Adipocyte (in vitro differentiated cells): ENCODE results near the gene TPP1.

Source experiments
- DNase-seq: peaks from one replicate; pipeline ENCODE4 v3.0.0-alpha.2; 2015; ENCODE audit warnings: low read depth
- H3K27me3 ChIP-seq: replicated peaks from 2 replicates; pipeline ENCODE4 v1.7.0; 2013; ENCODE audit warnings: mild to moderate bottlenecking, low read length, moderate library complexity; ENCODE audit not compliant: control insufficient read depth, insufficient read depth
- H3K36me3 ChIP-seq: 2 replicates; pipeline ENCODE4 v1.7.0; 2013; ENCODE audit warnings: low read length, mild to moderate bottlenecking, moderate library complexity; ENCODE audit not compliant: control insufficient read depth, insufficient read depth, severe bottlenecking
- H3K4me1 ChIP-seq: 2 replicates; pipeline ENCODE4 v1.7.0; 2013; ENCODE audit warnings: mild to moderate bottlenecking, low read length, moderate library complexity; ENCODE audit not compliant: control insufficient read depth, insufficient read depth
- H3K4me3 ChIP-seq: 2 replicates; pipeline ENCODE4 v1.7.0; 2013; ENCODE audit warnings: mild to moderate bottlenecking, low read length, moderate library complexity
- H3K9ac ChIP-seq: 2 replicates; pipeline ENCODE4 v1.7.0; 2013; ENCODE audit warnings: mild to moderate bottlenecking, low read length, moderate library complexity
- H3K9me3 ChIP-seq: 2 replicates; pipeline ENCODE4 v1.7.0; 2013; ENCODE audit warnings: mild to moderate bottlenecking, low read length, moderate library complexity; ENCODE audit not compliant: control insufficient read depth

Gene TPP1

DNA sequence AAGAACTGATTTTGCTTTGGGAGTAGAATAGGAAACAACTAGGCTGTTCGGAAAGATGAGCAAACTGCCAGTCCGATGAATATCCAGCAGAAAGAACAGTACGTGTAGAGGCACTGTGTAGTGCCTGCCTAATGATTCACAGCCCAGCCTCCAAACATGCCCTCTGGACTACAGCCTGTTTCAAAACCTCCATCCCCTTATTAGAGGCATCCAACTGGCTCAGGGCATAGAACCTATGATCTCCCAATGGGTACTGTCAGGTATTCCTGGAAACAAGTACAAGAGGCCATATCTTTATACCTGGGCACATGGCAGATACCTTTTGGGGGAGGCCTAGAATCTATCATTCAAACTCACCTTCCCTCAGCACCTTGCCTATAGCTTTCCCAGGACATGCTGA, 20.7 kb downstream of the TPP1 start:
- Histone ChIP-seq H3K9me3 (no peaks in the 10 kb centered on the region), H3K4me1 (peaks cover 22% of the 10 kb centered on the region), H3K9ac (no peak overlapping the region), H3K27me3 (no peaks in the 10 kb centered on the region), H3K36me3 (peaks cover 66% of the 10 kb centered on the region), H3K4me3 (no peak overlapping the region)
- DNase-seq: no peak

DNA sequence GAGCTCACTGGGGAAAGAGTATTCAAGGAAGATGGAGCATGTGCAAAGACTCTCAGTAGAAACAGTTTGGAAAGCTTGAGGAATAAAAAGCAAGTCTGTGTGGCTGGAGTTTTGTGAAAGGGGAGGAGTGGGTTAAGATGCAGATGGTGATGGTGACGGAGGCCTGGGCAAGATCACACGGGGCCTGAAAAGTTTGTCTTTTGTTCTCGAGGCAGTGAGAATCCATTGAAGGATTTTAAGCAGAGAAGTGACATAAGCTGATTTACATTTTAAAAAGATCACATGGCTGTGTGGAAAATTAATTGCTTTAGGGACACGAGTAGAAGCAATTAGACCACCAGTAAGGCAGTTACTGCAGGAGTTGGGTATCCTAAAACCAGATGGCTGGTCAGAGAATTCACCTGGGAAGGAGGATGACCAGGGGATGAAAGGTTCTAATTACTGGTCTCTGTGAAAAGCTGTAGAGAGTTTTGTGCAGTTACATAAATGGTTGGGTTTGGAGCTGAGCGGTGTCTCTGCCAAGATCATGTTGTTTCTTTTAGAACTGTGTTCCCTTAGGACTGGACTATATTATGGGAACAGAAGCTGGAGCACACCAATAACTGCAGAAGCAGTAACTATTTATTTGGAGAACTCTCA, 22.9 kb downstream of the TPP1 start:
- Histone ChIP-seq H3K4me3 (no peak overlapping the region), H3K9me3 (no peaks in the 10 kb centered on the region), H3K9ac (no peak overlapping the region), H3K36me3 (peaks cover 73% of the 10 kb centered on the region), H3K27me3 (no peaks in the 10 kb centered on the region), H3K4me1 (peaks cover 9% of the 10 kb centered on the region)
- DNase-seq: no peak

GRCh38 chr11:6594142-6594768, 25.0 kb downstream of the TPP1 start:
- H3K4me1 ChIP-seq: peaks cover 9% of the 10 kb centered on the region
- H3K36me3 ChIP-seq: peaks cover 52% of the 10 kb centered on the region
- no peaks in the 10 kb centered on the region for H3K27me3 ChIP-seq
- H3K4me3 ChIP-seq: no peak overlapping the region
- no peaks in the 10 kb centered on the region for H3K9me3 ChIP-seq
- DNase-seq: no peak
- H3K9ac ChIP-seq: no peak overlapping the region

DNA sequence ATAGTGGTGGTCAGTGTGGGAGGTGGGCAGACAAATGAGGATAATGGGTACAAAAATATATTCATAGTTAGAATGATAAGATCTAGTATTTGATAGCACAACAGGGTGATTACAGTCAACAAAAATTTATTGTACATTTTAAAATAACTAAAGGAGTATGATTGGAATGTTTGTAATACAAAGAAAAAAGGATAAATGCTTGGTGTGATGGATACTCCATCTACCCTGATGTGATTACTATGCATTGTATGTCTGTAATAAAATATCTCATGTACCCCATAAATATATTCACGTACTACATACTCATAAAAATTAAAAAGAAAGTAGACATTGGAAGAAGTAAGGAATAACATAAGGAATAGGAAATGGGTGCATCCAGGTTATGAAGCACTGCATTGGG, 31.2 kb downstream of the TPP1 start:
- Histone ChIP-seq H3K27me3 (no peaks in the 10 kb centered on the region), H3K4me3 (no peak overlapping the region), H3K9ac (no peak overlapping the region), H3K36me3 (peaks cover 7% of the 10 kb centered on the region), H3K4me1 (no peaks in the 10 kb centered on the region), H3K9me3 (peaks cover 16% of the 10 kb centered on the region)
- no peak for DNase-seq

DNA sequence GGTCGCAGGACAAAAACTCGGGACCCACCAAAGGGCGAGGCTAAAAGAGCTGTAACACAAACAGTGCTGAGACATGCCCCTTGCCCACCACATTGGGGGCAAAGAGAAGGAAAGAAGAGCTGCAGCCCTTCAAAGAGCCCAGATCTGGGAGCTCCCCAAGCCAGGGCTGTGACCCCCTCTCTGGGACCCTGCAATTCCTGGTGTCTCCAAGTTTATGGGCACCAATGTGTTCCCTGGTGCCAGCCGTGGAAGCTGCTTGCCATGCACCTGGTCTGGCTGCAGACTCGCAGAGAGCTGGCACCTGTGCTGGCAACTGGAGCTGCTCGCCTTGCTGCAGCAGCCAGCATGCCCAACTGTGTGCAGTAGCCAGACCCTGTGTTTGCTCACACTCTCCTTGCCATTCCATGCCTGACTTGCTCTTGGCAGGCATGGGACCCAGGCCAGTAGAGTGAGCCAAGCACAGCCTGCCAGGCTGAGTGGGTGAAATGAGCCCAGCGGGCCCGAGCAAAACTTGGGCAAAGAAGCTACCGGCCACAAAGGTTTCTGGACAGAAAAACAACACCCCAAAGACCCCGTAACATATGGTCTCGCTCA, 31.8 kb downstream of the TPP1 start:
- Histone ChIP-seq H3K9me3 (peaks cover 20% of the 10 kb centered on the region), H3K36me3 (peaks cover 7% of the 10 kb centered on the region), H3K9ac (no peak overlapping the region), H3K27me3 (no peaks in the 10 kb centered on the region), H3K4me1 (no peaks in the 10 kb centered on the region), H3K4me3 (no peak overlapping the region)
- no peak for DNase-seq

- no peaks in the 10 kb centered on the region for H3K27me3 ChIP-seq
- H3K4me3 ChIP-seq: no peak overlapping the region
- DNase-seq: no peak
- H3K4me1 ChIP-seq: no peaks in the 10 kb centered on the region
- H3K36me3 ChIP-seq: peaks cover 1% of the 10 kb centered on the region
- peaks cover 23% of the 10 kb centered on the region for H3K9me3 ChIP-seq
- H3K9ac ChIP-seq: no peak overlapping the region
These were observed 32.5 kb downstream of the TPP1 start for GRCh38 chr11:6586434-6587359.

GRCh38 chr11:6584528-6584927, 34.7 kb downstream of the TPP1 start:
- no peaks in the 10 kb centered on the region for H3K4me1 ChIP-seq
- H3K27me3 ChIP-seq: no peaks in the 10 kb centered on the region
- peaks cover 3% of the 10 kb centered on the region for H3K36me3 ChIP-seq
- no peak for DNase-seq
- H3K9me3 ChIP-seq: peaks cover 23% of the 10 kb centered on the region
- H3K4me3 ChIP-seq: no peak overlapping the region
- no peak overlapping the region for H3K9ac ChIP-seq

GRCh38 chr11:6583584-6583983, 35.6 kb downstream of the TPP1 start:
- peaks cover 23% of the 10 kb centered on the region for H3K9me3 ChIP-seq
- H3K9ac ChIP-seq: no peak overlapping the region
- no peak for DNase-seq
- H3K27me3 ChIP-seq: no peaks in the 10 kb centered on the region
- peaks cover 3% of the 10 kb centered on the region for H3K36me3 ChIP-seq
- H3K4me1 ChIP-seq: no peaks in the 10 kb centered on the region
- no peak overlapping the region for H3K4me3 ChIP-seq

- DNase-seq: no peak
- peaks cover 24% of the 10 kb centered on the region for H3K4me1 ChIP-seq
- H3K9ac ChIP-seq: no peak overlapping the region
- no peaks in the 10 kb centered on the region for H3K27me3 ChIP-seq
- H3K4me3 ChIP-seq: no peak overlapping the region
- peaks cover 3% of the 10 kb centered on the region for H3K36me3 ChIP-seq
- H3K9me3 ChIP-seq: peaks cover 22% of the 10 kb centered on the region
These were observed 39.5 kb downstream of the TPP1 start for GRCh38 chr11:6579681-6580080.

DNA sequence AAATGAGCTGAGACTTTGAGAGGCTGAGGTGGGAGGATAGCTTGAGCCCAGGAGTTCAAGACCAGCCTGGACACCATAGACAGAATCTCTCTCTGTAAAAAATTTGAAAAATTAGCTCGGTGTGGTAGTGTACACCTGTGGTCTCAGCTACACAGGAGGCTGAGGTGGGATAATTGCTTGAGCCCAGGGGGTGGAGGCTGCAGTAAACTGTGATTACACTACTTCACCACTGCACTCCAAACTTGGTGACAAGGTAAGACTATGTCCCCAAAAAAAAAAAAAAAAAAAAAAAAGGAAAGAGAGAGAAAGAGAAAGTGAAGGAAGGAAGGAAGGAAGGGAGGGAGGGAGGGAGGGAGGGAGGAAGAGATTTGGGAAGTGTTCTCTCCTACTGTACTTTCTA, 41.1 kb downstream of the TPP1 start:
- DNase-seq: no peak
- no peak overlapping the region for H3K9ac ChIP-seq
- H3K36me3 ChIP-seq: peaks cover 3% of the 10 kb centered on the region

More for the DNA sequence above, 41.1 kb downstream of the TPP1 start:
- Histone ChIP-seq H3K4me3 (no peak overlapping the region), H3K9me3 (peaks cover 7% of the 10 kb centered on the region), H3K27me3 (no peaks in the 10 kb centered on the region), H3K4me1 (peaks cover 24% of the 10 kb centered on the region)
